ENCODE results near the gene IRAK2. TPM values are rescaled to one million over a fixed set of nuclear protein-coding genes. Genes with fewer than 3 reads are reported as not detected.
"Not testable (repeated sequence)": the region's sequence is repeated elsewhere in the genome, so short reads cannot be mapped to it uniquely, and the experiment has no call there.

Gene IRAK2
- total RNA-seq, 1 donor from 2014 or later = 22.0 TPM

- no peak for TF ChIP-seq CTCF (conservative IDR thresholded peaks at IDR 0.05; ENCODE audit: low read depth, low read length)
- no peak for DNase-seq (ENCODE audit: low read depth)
- H3K4me3 ChIP-seq (ENCODE audit: low read depth, low read length) = no peak overlapping the region
These were observed 101.1 kb downstream of the IRAK2 start for GRCh38 chr3:10265833-10266232.

GRCh38 chr3:10266936-10267335 lies 102.2 kb downstream of the IRAK2 start:
- DNase-seq (ENCODE audit: low read depth); H3K4me3 ChIP-seq (ENCODE audit: low read depth, low read length): not testable (repeated sequence)

- no peak for TF ChIP-seq CTCF (conservative IDR thresholded peaks at IDR 0.05; ENCODE audit: low read depth, low read length)
- DNase-seq (ENCODE audit: low read depth) = no peak
- no peak overlapping the region for H3K4me3 ChIP-seq (ENCODE audit: low read depth, low read length)
These were observed 103.4 kb downstream of the IRAK2 start for GRCh38 chr3:10268116-10268515.

GRCh38 chr3:10268930-10269329 lies 104.2 kb downstream of the IRAK2 start:
- TF ChIP-seq CTCF (conservative IDR thresholded peaks at IDR 0.05; ENCODE audit: low read depth, low read length) = no peak
- DNase-seq (ENCODE audit: low read depth) = no peak
- H3K4me3 ChIP-seq (ENCODE audit: low read depth, low read length) = no peak overlapping the region

GRCh38 chr3:10269443-10269842 lies 104.7 kb downstream of the IRAK2 start:
- no peak for TF ChIP-seq CTCF (conservative IDR thresholded peaks at IDR 0.05; ENCODE audit: low read depth, low read length)
- H3K4me3 ChIP-seq (ENCODE audit: low read depth, low read length) = no peak overlapping the region
- DNase-seq (ENCODE audit: low read depth) = no peak

GRCh38 chr3:10272476-10272875 lies 107.8 kb downstream of the IRAK2 start:
- not testable (repeated sequence) for DNase-seq (ENCODE audit: low read depth); H3K4me3 ChIP-seq (ENCODE audit: low read depth, low read length)

GRCh38 chr3:10272977-10273376 lies 108.3 kb downstream of the IRAK2 start:
- no peak overlapping the region for H3K4me3 ChIP-seq (ENCODE audit: low read depth, low read length)
- DNase-seq (ENCODE audit: low read depth) = no peak
- TF ChIP-seq CTCF (conservative IDR thresholded peaks at IDR 0.05; ENCODE audit: low read depth, low read length) = no peak

GRCh38 chr3:10273702-10274305 lies 109.1 kb downstream of the IRAK2 start:
- no peak overlapping the region for H3K4me3 ChIP-seq (ENCODE audit: low read depth, low read length)
- DNase-seq (ENCODE audit: low read depth) = no peak
- TF ChIP-seq CTCF (conservative IDR thresholded peaks at IDR 0.05; ENCODE audit: low read depth, low read length) = no peak
